Activated T-cell treated with anti-CD3 and anti-CD28 coated beads, Interleukin-2, amount 50 U/mL, for 24 hours (primary cell): ENCODE results near the gene TRHDE.
"Not testable (repeated sequence)": the region's sequence is repeated elsewhere in the genome, so short reads cannot be mapped to it uniquely, and the experiment has no call there.

Experiments used
- DNase-seq: peaks from one replicate; pipeline ENCODE4 v3.0.0-alpha.2; 2020
- H3K27ac Mint-ChIP-seq: 2 replicates; pipeline ENCODE4 v1.8.0; 2020; ENCODE audit warnings: mild to moderate bottlenecking, mixed read lengths
- H3K27me3 Mint-ChIP-seq: 2 replicates; pipeline ENCODE4 v1.8.0; 2020; ENCODE audit warnings: mixed read lengths
- H3K36me3 Mint-ChIP-seq: 2 replicates; pipeline ENCODE4 v1.8.0; 2020; ENCODE audit warnings: low read depth, mixed read lengths
- H3K4me1 Mint-ChIP-seq: 2 replicates; pipeline ENCODE4 v1.8.0; 2020; ENCODE audit warnings: low read depth, mixed read lengths
- H3K4me3 Mint-ChIP-seq: 2 replicates; pipeline ENCODE4 v1.8.0; 2020; ENCODE audit warnings: mild to moderate bottlenecking, moderate library complexity, mixed read lengths
- H3K9me3 Mint-ChIP-seq: 2 replicates; pipeline ENCODE4 v1.8.0; 2020; ENCODE audit warnings: mixed read lengths

The TRHDE gene

DNA sequence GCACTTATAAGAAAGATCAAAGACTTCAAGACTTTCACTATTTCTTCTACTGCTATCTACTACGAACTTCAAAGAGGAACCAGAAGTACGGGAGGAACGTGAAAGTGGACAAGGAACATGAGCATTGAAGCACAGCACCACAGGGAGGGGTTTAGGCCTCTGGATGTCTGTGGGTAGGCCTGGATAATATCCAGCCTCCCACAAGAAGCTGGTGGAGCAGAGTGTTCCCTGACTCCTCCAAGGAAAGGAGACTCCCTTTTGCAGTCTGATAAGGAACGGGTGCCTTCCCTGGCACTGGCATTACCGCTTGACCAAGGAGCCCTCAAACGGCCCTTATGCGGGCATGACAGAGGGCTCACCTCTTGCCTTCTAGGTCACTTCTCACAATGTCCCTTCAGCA is 388.0 kb downstream of the TRHDE start:
- DNase-seq, H3K27me3 Mint-ChIP-seq, H3K4me1 Mint-ChIP-seq, H3K27ac Mint-ChIP-seq, H3K4me3 Mint-ChIP-seq, H3K36me3 Mint-ChIP-seq, H3K9me3 Mint-ChIP-seq: not testable (repeated sequence)

DNA sequence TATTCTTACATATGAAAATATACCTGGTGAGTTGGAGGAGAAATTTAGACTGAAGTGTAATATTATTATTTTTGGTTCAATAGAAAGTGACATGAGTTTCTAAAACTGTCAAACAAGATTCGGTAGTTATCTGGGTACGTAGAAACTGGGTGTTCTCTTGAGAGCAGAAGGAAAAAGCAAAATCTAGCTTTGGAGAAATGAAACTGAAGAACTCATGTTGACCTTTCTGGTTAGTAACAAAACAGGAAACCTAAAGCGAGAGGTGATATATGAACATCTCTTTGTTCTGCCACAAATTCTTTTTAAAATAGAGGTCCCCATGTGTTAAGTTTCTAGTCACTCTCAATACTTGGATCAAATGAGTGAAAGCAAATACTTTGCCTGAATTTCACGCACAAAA is 401.7 kb downstream of the TRHDE start:
- no peak for DNase-seq
- H3K27ac Mint-ChIP-seq: no peak overlapping the region
- H3K4me1 Mint-ChIP-seq: no peaks in the 10 kb centered on the region
- no peaks in the 10 kb centered on the region for H3K27me3 Mint-ChIP-seq
- H3K9me3 Mint-ChIP-seq: no peaks in the 10 kb centered on the region
- H3K4me3 Mint-ChIP-seq: no peak overlapping the region
- no peaks in the 10 kb centered on the region for H3K36me3 Mint-ChIP-seq

DNA sequence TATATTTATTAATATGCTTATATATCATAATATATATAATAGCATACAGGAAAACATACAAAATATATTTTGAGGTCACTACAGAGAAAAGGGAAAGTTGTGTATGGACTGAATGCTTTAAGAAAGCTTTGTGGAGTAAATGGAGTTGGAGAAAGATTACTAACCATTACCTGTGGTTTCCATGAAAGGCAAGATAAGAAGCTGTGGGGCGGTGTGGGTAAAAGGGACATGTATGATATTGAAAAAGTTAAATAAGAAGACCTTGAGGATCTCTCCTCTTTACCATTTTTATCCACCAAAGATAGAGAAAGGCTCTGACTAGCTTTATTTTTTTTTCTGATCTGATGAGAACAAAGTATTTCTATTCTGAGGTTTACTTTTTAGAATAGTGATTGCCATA is 404.4 kb downstream of the TRHDE start:
- Mint-ChIP-seq H3K9me3 (peaks cover 6% of the 10 kb centered on the region), H3K4me3 (no peak overlapping the region), H3K27ac (no peak overlapping the region), H3K4me1 (no peaks in the 10 kb centered on the region), H3K27me3 (no peaks in the 10 kb centered on the region), H3K36me3 (no peaks in the 10 kb centered on the region)
- no peak for DNase-seq

DNA sequence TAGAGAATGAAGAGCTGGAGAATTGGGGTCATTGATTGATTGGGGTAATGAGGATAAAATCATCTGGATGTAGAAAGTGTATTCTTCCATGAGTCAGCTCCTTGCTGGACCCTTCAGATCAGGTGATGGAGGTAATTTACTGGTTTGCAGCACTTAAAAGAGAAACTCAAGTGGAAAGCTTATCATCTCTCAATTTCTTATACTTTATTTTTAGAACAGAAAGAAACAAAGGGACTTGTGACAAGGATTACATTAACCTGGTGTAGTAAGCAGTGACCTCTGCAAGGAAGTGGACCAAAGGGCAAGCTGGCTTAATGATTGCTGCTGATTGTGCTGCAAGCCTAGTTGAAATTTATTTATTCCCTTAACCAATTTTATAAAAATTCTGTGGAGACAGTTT is 405.0 kb downstream of the TRHDE start:
- Mint-ChIP-seq H3K4me1 (no peaks in the 10 kb centered on the region), H3K4me3 (no peak overlapping the region), H3K27me3 (no peaks in the 10 kb centered on the region), H3K27ac (no peak overlapping the region), H3K9me3 (peaks cover 6% of the 10 kb centered on the region), H3K36me3 (no peaks in the 10 kb centered on the region)
- no peak for DNase-seq

DNA sequence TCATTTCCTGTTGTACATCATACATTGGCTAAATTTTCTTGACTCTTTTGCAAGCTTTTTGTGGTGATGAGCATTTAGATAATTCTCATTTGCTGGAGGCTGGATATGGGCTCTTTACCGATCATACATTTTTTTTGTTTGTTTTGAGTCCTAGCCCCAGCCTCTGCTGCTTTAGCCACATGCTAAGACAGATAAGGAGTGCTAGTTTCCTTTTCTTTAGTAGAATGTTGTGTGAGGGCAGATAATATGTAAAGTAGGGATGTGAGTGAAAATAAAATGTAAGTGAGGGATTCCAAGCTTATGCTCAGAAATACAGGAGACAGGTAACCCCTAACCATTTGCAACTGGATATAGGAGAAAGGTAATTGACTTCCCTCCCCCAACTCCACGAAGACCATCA is 405.7 kb downstream of the TRHDE start:
- H3K4me3 Mint-ChIP-seq: no peak overlapping the region
- H3K4me1 Mint-ChIP-seq: no peaks in the 10 kb centered on the region
- peaks cover 6% of the 10 kb centered on the region for H3K9me3 Mint-ChIP-seq
- H3K36me3 Mint-ChIP-seq: no peaks in the 10 kb centered on the region
- no peaks in the 10 kb centered on the region for H3K27me3 Mint-ChIP-seq
- DNase-seq: no peak
- no peak overlapping the region for H3K27ac Mint-ChIP-seq

DNA sequence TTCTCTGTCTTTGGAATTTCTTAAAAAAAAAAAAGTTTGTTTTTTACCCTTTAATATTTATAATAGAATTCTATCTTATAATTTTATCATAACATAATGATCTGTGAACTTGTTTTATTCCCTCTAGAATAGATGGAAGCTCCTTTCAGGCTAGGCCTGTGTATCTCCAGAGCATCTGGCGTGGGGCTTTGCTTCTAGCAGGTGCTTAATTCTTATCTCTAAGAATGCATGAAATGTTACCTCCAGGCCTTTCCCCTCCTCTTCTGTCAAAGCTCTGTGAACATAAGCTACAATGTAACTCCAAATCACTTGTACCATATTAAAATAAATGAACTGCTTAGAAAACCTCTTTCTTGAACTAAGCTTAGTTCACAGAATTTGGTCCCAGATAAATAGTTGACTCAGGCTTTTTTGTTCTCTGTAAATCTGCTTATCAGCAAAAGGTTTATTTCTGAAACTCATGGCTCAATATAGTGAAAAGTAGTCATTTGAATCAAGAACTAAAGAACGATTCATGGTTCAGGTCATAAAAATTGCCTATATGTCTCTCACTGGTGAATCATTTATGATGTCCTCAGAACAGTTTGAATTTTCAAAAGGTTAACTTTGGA is 407.1 kb downstream of the TRHDE start:
- Mint-ChIP-seq H3K36me3 (no peaks in the 10 kb centered on the region), H3K4me3 (no peak overlapping the region), H3K27ac (no peak overlapping the region), H3K9me3 (peaks cover 6% of the 10 kb centered on the region), H3K4me1 (no peaks in the 10 kb centered on the region), H3K27me3 (no peaks in the 10 kb centered on the region)
- no peak for DNase-seq

DNA sequence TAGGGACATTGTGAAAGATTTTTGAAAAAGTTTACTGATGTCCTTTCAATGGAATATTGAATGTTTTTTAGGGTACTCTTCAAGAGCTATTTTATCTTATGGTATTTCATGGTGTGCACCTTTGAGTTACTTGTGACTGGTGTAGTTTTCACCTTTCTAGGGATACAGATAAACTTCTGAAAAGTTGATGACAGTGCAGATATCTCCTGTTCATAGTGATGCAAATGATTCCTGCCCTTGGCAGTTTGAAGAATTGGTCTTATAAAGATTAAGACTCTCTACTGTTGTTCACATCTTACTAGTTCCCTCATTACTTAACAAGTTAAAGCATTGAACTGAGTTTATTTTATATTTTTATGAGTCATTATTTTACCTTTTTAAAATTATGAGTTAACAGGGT is 408.9 kb downstream of the TRHDE start:
- H3K27me3 Mint-ChIP-seq: no peaks in the 10 kb centered on the region
- DNase-seq: no peak
- no peak overlapping the region for H3K27ac Mint-ChIP-seq
- H3K4me1 Mint-ChIP-seq: no peaks in the 10 kb centered on the region
- no peaks in the 10 kb centered on the region for H3K36me3 Mint-ChIP-seq
- H3K4me3 Mint-ChIP-seq: no peak overlapping the region
- peaks cover 6% of the 10 kb centered on the region for H3K9me3 Mint-ChIP-seq

DNA sequence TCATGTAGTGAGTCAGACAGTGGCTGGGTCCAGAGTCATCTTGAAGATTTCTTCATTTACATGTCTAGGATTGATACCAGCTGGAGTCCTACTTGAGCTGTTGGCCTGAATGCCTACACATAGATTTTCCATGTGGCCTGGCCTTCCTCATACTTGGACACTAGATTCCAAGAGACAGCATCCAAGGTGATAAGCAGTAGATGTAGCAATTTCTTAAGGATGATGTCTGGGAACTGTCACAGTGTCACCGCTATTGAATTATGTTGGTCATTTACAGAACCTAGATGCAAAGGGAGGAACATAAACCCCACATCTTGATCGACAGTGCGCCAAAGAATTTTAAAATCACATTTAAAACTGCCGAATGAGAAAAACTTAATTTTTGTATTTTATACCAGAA is 412.3 kb downstream of the TRHDE start:
- no peak for DNase-seq
- H3K9me3 Mint-ChIP-seq: peaks cover 6% of the 10 kb centered on the region
- no peaks in the 10 kb centered on the region for H3K36me3 Mint-ChIP-seq
- H3K4me1 Mint-ChIP-seq: no peaks in the 10 kb centered on the region
- no peak overlapping the region for H3K27ac Mint-ChIP-seq
- no peak overlapping the region for H3K4me3 Mint-ChIP-seq
- H3K27me3 Mint-ChIP-seq: no peaks in the 10 kb centered on the region

DNA sequence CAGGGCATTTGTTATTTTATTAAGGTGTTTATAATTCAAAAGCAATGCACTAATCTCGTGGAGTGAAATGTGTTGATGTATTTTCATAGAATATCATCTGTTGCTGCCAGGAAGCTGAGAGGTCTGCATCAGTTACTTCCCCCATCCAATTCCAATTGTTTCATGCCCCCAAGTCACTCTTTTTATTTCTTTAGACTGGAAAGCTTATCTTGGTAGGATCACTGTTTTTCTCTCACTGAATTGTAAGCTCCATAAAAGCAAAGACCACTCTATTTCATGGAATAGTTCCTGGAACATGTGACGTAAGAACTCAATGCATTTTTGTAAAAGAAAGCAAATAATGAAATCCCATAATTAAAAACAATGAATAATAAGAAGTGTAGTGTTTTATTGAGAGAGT is 420.2 kb downstream of the TRHDE start:
- Mint-ChIP-seq H3K9me3 (peaks cover 7% of the 10 kb centered on the region), H3K27me3 (no peaks in the 10 kb centered on the region), H3K4me3 (no peak overlapping the region), H3K4me1 (no peaks in the 10 kb centered on the region), H3K36me3 (no peaks in the 10 kb centered on the region), H3K27ac (no peak overlapping the region)
- DNase-seq: no peak

DNA sequence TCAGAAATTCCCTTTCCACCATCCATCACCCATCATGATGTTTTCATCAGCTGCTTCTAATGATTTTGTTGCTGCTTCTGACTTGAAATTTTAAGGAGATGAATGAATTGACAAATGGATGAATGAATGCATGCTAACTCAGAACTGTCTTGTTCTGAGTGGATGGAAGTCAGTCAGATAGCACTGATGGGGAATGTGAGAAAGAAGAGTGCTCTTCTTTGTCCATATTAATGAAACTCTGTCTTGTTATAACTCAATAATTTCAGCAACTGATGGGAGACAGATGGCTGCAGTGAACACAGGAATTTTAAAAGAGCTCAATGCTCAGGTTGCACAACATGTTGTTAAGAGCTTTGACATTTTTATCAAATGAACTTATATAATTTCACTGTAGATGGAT is 422.0 kb downstream of the TRHDE start:
- Mint-ChIP-seq H3K36me3 (no peaks in the 10 kb centered on the region), H3K9me3 (peaks cover 17% of the 10 kb centered on the region), H3K4me3 (no peak overlapping the region), H3K4me1 (no peaks in the 10 kb centered on the region), H3K27me3 (no peaks in the 10 kb centered on the region), H3K27ac (no peak overlapping the region)
- no peak for DNase-seq

DNA sequence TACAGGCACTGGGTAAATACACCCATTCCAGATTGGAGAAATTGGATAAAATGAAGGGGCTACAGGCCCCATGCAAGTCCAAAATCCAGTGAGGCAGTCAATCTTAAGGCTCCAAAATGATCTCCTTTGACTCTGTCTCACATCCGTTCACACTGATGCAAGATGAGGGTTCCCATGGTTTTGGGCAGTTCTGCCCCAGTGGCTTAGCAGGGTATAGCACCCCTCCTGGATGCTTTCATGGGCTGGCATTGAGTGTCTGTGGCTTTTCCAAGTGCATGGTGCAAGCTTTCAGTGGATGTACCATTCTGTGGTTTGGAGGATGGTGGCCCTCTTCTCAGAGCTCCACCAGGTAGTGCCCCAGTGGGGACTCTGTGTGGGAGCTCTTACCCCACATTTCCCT is 427.2 kb downstream of the TRHDE start:
- Mint-ChIP-seq H3K9me3 (peaks cover 19% of the 10 kb centered on the region), H3K4me1 (no peaks in the 10 kb centered on the region), H3K36me3 (no peaks in the 10 kb centered on the region), H3K27ac (no peak overlapping the region), H3K27me3 (no peaks in the 10 kb centered on the region), H3K4me3 (no peak overlapping the region)
- no peak for DNase-seq

DNA sequence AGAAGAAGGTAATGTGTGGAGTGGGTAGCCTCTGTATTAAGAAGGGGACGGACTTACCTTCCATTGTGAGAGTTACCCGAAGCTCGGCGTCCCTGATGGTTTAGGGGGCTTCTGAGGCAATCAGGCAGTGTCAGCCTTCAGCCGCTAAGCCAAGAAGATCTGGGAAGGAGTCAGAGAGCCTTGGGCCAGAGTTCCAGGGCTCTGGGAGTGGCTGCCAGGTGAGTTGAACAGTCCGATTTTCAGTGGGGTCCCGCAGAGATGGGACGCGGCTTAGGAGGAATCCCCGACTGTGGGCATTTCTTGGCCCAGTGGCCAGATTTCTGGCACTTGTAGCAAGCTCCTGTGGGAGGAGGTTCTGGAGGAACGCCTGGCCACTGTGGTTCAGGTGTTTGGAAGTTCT is 439.9 kb downstream of the TRHDE start:
- not testable (repeated sequence) for H3K36me3 Mint-ChIP-seq, DNase-seq, H3K27ac Mint-ChIP-seq, H3K4me3 Mint-ChIP-seq, H3K9me3 Mint-ChIP-seq, H3K4me1 Mint-ChIP-seq, H3K27me3 Mint-ChIP-seq

DNA sequence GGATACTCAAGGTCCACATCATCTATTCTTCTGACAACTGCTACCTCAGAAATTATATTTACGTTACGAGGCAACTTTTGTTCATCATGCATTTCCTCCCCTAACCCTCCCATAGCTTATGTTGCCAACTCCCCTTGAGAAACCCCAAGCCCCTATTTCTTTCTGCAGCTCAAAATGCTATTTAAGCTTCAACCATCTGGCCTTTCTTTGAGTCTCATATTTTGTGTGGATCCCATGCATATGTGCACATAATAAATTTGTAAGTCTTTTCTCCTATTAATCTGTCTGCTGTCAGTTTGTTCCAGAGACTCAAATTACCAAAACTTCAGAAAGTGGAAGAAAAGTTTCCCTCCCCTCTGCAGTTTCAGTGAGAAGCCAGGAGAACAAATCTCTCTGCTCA is 444.1 kb downstream of the TRHDE start:
- no peaks in the 10 kb centered on the region for H3K36me3 Mint-ChIP-seq
- H3K9me3 Mint-ChIP-seq: peaks cover 9% of the 10 kb centered on the region

DNA sequence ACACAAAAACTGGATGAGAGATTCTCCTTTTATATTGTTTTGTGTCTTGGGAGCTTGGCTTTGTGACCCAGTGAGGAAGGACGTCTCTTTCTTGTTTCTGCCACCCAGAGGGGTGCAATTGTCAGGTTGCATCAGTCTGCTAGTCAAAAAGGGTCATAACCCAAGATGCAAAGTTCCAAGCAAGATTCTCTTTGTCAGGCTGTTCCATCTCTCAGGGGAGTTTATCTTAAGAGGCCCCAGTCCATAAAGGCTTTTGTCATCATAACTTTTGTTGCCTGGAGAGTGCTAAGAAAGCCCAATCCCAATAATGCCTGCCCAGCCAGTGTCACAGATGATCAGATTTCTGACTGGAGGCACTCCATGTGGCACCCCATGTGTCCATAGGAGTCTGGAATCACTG is 444.9 kb downstream of the TRHDE start:
- no peaks in the 10 kb centered on the region for H3K4me1 Mint-ChIP-seq
- no peaks in the 10 kb centered on the region for H3K36me3 Mint-ChIP-seq
- no peaks in the 10 kb centered on the region for H3K27me3 Mint-ChIP-seq
- no peak for DNase-seq
- no peak overlapping the region for H3K4me3 Mint-ChIP-seq
- peaks cover 9% of the 10 kb centered on the region for H3K9me3 Mint-ChIP-seq
- H3K27ac Mint-ChIP-seq: no peak overlapping the region

More for the DNA sequence above, 444.1 kb downstream of the TRHDE start:
- Mint-ChIP-seq H3K4me1 (no peaks in the 10 kb centered on the region), H3K27me3 (no peaks in the 10 kb centered on the region), H3K4me3 (no peak overlapping the region), H3K27ac (no peak overlapping the region)
- no peak for DNase-seq
